H1 (cell line): ENCODE data around the gene NOS1AP. TPM values are rescaled to one million over a fixed set of nuclear protein-coding genes. Genes with fewer than 3 reads are reported as not detected.
"Not testable (repeated sequence)": the region's sequence is repeated elsewhere in the genome, so short reads cannot be mapped to it uniquely, and the experiment has no call there.

Experiments used
- CTCF ChIA-PET: fragments of 300-600 bp; sonication (Branson Sonifier 250); formaldehyde crosslinking; loops from one replicate; lab custom pipeline; 2021; ENCODE audit not compliant: partially characterized antibody; lab: Charles Lee
- POLR2A ChIA-PET: fragments of 300-600 bp; sonication (Branson Sonifier 250); formaldehyde crosslinking; loops from one replicate; lab custom pipeline; 2021; ENCODE audit warnings: inconsistent platforms; ENCODE audit not compliant: partially characterized antibody; lab: Charles Lee
- DNase-seq, 2 experiments: peaks; one replicate each; pipeline versions ENCODE4 v3.0.0 to v3.0.0-alpha.2; 2010 to 2022; ENCODE audit warnings: low spot score in 2 of 2, low read depth in 1 of 2, mixed read lengths in 1 of 2
- FAIRE-seq: peaks from 2 replicates; lab custom pipeline; 2011; peaks lifted over from hg19 to GRCh38; lab: Jason Lieb, UNC
- H2AFZ ChIP-seq: 2 replicates; pipeline ENCODE4 v1.8.1; 2012; ENCODE audit warnings: low read length, inconsistent platforms
- H2AK5ac ChIP-seq: 2 replicates; pipeline ENCODE4 v1.6.1; 2013; ENCODE audit warnings: low read depth, low read length
- H2BK120ac ChIP-seq: replicated peaks from 2 replicates; pipeline ENCODE3; 2013; ENCODE audit warnings: low read depth, low read length, inconsistent platforms
- H2BK12ac ChIP-seq: 2 replicates; pipeline ENCODE4 v1.6.1; 2013; ENCODE audit warnings: low read depth, low read length
- H2BK15ac ChIP-seq: 2 replicates; pipeline ENCODE4 v1.6.1; 2013; ENCODE audit warnings: low read length
- H2BK20ac ChIP-seq: 2 replicates; pipeline ENCODE4 v1.6.1; 2013; ENCODE audit warnings: low read length
- H2BK5ac ChIP-seq: 2 replicates; pipeline ENCODE4 v1.6.1; 2013; ENCODE audit warnings: low read depth, low read length
- H3K14ac ChIP-seq: 2 replicates; pipeline ENCODE4 v1.6.1; 2013; ENCODE audit warnings: inconsistent platforms; ENCODE audit not compliant: insufficient read length
- H3K18ac ChIP-seq: 2 replicates; pipeline ENCODE4 v1.6.1; 2013; ENCODE audit warnings: low read length; ENCODE audit errors: extremely low read depth
- H3K23ac ChIP-seq: 2 replicates; pipeline ENCODE4 v1.6.1; 2013; ENCODE audit warnings: inconsistent platforms; ENCODE audit not compliant: insufficient read length
- H3K23me2 ChIP-seq: 2 replicates; pipeline ENCODE4 v1.6.1; 2013; ENCODE audit warnings: low read depth, low read length
- H3K27ac ChIP-seq: 2 replicates; pipeline ENCODE4 v1.6.1; 2011; ENCODE audit warnings: low read depth, low read length, inconsistent platforms
- H3K27me3 ChIP-seq, 4 experiments: replicated peaks in 1 of 4; 1 replicate in 1 of 4; 2 replicates in 3 of 4; pipeline versions ENCODE4 v1.6.1 to v1.8.1; 2011 to 2013; ENCODE audit warnings: low read length in 3 of 4, mild to moderate bottlenecking in 3 of 4, inconsistent platforms in 2 of 4, mixed read lengths in 2 of 4, moderate library complexity in 1 of 4; ENCODE audit not compliant: control insufficient read depth in 3 of 4, insufficient read depth in 3 of 4; ENCODE audit errors: extremely low read depth in 1 of 4
- H3K36me3 ChIP-seq, 4 experiments: 2 replicates each; pipeline versions ENCODE4 v1.6.1 to v1.8.1; 2011 to 2013; ENCODE audit warnings: mild to moderate bottlenecking in 4 of 4, low read length in 3 of 4, moderate library complexity in 2 of 4, control low read depth in 1 of 4, inconsistent platforms in 1 of 4; ENCODE audit not compliant: insufficient read depth in 4 of 4, control insufficient read depth in 2 of 4
- H3K4ac ChIP-seq: replicated peaks from 2 replicates; pipeline ENCODE3; 2013; ENCODE audit warnings: low read length, low read depth, mixed read lengths, inconsistent platforms; ENCODE audit not compliant: insufficient read length
- H3K4me1 ChIP-seq, 4 experiments: replicated peaks in 1 of 4; 1 replicate in 1 of 4; 2 replicates in 3 of 4; pipeline versions ENCODE4 v1.6.1 to v1.8.1; 2011 to 2013; ENCODE audit warnings: low read length in 3 of 4, inconsistent platforms in 2 of 4, mixed read lengths in 1 of 4; ENCODE audit not compliant: insufficient read depth in 4 of 4, control insufficient read depth in 3 of 4
- H3K4me2 ChIP-seq, 2 experiments: 2 replicates each; pipeline versions ENCODE4 v1.6.1 to v1.8.1; 2011 to 2013; ENCODE audit warnings: low read depth in 2 of 2, low read length in 2 of 2, control low read depth in 1 of 2, inconsistent platforms in 1 of 2, mild to moderate bottlenecking in 1 of 2; ENCODE audit not compliant: insufficient read depth in 1 of 2
- H3K4me3 ChIP-seq, 4 experiments: fragments of 200-600, 300-600 bp in 1 of 4; sonication (generic), shearing (Covaris generic), sonication (Bioruptor Twin) in 1 of 4; 2 replicates each; pipeline versions ENCODE4 v1.5.1 to v1.8.1; 2011 to 2016; ENCODE audit warnings: low read length in 4 of 4, low read depth in 3 of 4, control low read depth in 2 of 4, inconsistent platforms in 2 of 4, mild to moderate bottlenecking in 2 of 4, mixed read lengths in 1 of 4, moderate library complexity in 1 of 4; ENCODE audit not compliant: insufficient read depth in 2 of 4; ENCODE audit errors: extremely low read depth in 1 of 4
- H3K56ac ChIP-seq: replicated peaks from 2 replicates; pipeline ENCODE3; 2013; ENCODE audit warnings: low read depth, mild to moderate bottlenecking, mixed read lengths, low read length, inconsistent platforms; ENCODE audit not compliant: insufficient read length
- H3K79me1 ChIP-seq: 2 replicates; pipeline ENCODE4 v1.6.1; 2013; ENCODE audit warnings: low read depth, low read length, control low read depth
- H3K79me2 ChIP-seq, 2 experiments: 2 replicates each; pipeline versions ENCODE4 v1.6.1 to v1.8.1; 2012 to 2013; ENCODE audit warnings: low read length in 2 of 2, mild to moderate bottlenecking in 2 of 2, inconsistent platforms in 1 of 2; ENCODE audit not compliant: insufficient read depth in 2 of 2, control insufficient read depth in 1 of 2
- H3K9ac ChIP-seq, 4 experiments: replicated peaks in 1 of 4; 1 replicate in 1 of 4; 2 replicates in 3 of 4; pipeline versions ENCODE4 v1.6.1 to v1.8.1; 2011 to 2013; ENCODE audit warnings: low read depth in 3 of 4, low read length in 3 of 4, control low read depth in 2 of 4, mild to moderate bottlenecking in 2 of 4, moderate library complexity in 2 of 4, inconsistent platforms in 1 of 4; ENCODE audit errors: extremely low read depth in 1 of 4
- H3K9me3 ChIP-seq, 2 experiments: 2 replicates each; pipeline versions ENCODE4 v1.6.1 to v1.8.1; 2012 to 2013; ENCODE audit warnings: mild to moderate bottlenecking in 2 of 2, moderate library complexity in 2 of 2, control low read depth in 1 of 2, inconsistent platforms in 1 of 2, low read depth in 1 of 2, low read length in 1 of 2, mixed read lengths in 1 of 2; ENCODE audit not compliant: insufficient read depth in 2 of 2
- H4K20me1 ChIP-seq, 2 experiments: replicated peaks in 1 of 2; 2 replicates each; pipeline versions ENCODE3 to v1.8.1; 2011 to 2013; ENCODE audit warnings: inconsistent platforms in 2 of 2, low read length in 2 of 2, mild to moderate bottlenecking in 1 of 2; ENCODE audit not compliant: insufficient read depth in 2 of 2, control insufficient read depth in 1 of 2
- H4K5ac ChIP-seq: 2 replicates; pipeline ENCODE4 v1.6.1; 2013; ENCODE audit warnings: low read length, low read depth, mixed read lengths, inconsistent platforms; ENCODE audit not compliant: insufficient read length
- H4K8ac ChIP-seq: 2 replicates; pipeline ENCODE4 v1.8.0; 2013; ENCODE audit warnings: mild to moderate bottlenecking, moderate library complexity, low read length, inconsistent platforms; ENCODE audit not compliant: insufficient read depth; ENCODE audit errors: extremely low read depth
- H4K91ac ChIP-seq: replicated peaks from 2 replicates; pipeline ENCODE3; 2013; ENCODE audit warnings: low read length, mixed read lengths, inconsistent platforms; ENCODE audit not compliant: insufficient read length
- polyA plus RNA-seq, 7 experiments: library from polyadenylated mRNA; depleted of rRNA in 3 of 7; stranded (reverse) in 5 of 7; unstranded in 2 of 7; fragments of >200 nt in 5 of 7; fragments of 200-250 nt in 2 of 7; gene quantifications; 1 replicate in 5 of 7; 2 replicates in 1 of 7; 4 replicates in 1 of 7; pipeline versions ENCODE4 v1.2.1 to v1.2.3, GENCODE V29; 2011 to 2013; ENCODE audit warnings: missing spikeins in 2 of 7, mixed read lengths in 2 of 7
- total RNA-seq: library from RNA; stranded (reverse); fragmentation: NEBNext Ultra II Directional; extraction: Animal tissue kit (Norgen Biotek cat#: 25700); gene quantifications from 2 replicates; pipeline ENCODE4 v1.2.1, GENCODE V29; 2021

The NOS1AP gene
- total and polyA plus RNA-seq, 2 of the 8 experiments (the other 6 are each of a cell fraction or from before 2014, with no cell fraction given): 2.4 to 12.1 TPM

GRCh38 chr1:162201062-162201461, 131.6 kb downstream of the NOS1AP start:
- H2AK5ac ChIP-seq, H4K20me1 ChIP-seq, H3K4ac ChIP-seq, CTCF ChIA-PET, H2BK5ac ChIP-seq, H3K9me3 ChIP-seq, H3K9ac ChIP-seq, H2AFZ ChIP-seq, H3K79me1 ChIP-seq, H3K56ac ChIP-seq, H2BK20ac ChIP-seq, H4K8ac ChIP-seq, H3K14ac ChIP-seq, H4K5ac ChIP-seq, H3K4me3 ChIP-seq, H3K36me3 ChIP-seq, H2BK120ac ChIP-seq, H3K27ac ChIP-seq, DNase-seq, H3K23me2 ChIP-seq, H3K27me3 ChIP-seq, H2BK12ac ChIP-seq, H2BK15ac ChIP-seq, FAIRE-seq, H4K91ac ChIP-seq, H3K23ac ChIP-seq, H3K4me2 ChIP-seq, H3K18ac ChIP-seq: not testable (repeated sequence)
- Histone ChIP-seq H3K4me1 (peaks cover 4 to 17% (median 8%) of the 10 kb centered on the region in 4 experiments), H3K79me2 (peaks cover 3 to 64% of the 10 kb centered on the region in 2 experiments; a peak in 3 of 4 replicates)
- POLR2A ChIA-PET: interaction anchor here (1.5 kb wide), 1 partner anchor 109 kb away, joined by 3 read pairs; no protein-coding TSS in a partner anchor
